H1 (cell line): Measurements from ENCODE around the gene MTMR8. TPM values are rescaled to one million over a fixed set of nuclear protein-coding genes. Genes with fewer than 3 reads are reported as not detected.

Experiments
- CTCF ChIA-PET: fragments of 300-600 bp; sonication (Branson Sonifier 250); formaldehyde crosslinking; loops from one replicate; lab custom pipeline; 2021; ENCODE audit not compliant: partially characterized antibody; lab: Charles Lee
- POLR2A ChIA-PET: fragments of 300-600 bp; sonication (Branson Sonifier 250); formaldehyde crosslinking; loops from one replicate; lab custom pipeline; 2021; ENCODE audit warnings: inconsistent platforms; ENCODE audit not compliant: partially characterized antibody; lab: Charles Lee
- DNase-seq, 2 experiments: peaks; one replicate each; pipeline versions ENCODE4 v3.0.0 to v3.0.0-alpha.2; 2010 to 2022; ENCODE audit warnings: low spot score in 2 of 2, low read depth in 1 of 2, mixed read lengths in 1 of 2
- FAIRE-seq: peaks from 2 replicates; lab custom pipeline; 2011; peaks lifted over from hg19 to GRCh38; lab: Jason Lieb, UNC
- H2AFZ ChIP-seq: 2 replicates; pipeline ENCODE4 v1.8.1; 2012; ENCODE audit warnings: low read length, inconsistent platforms
- H2AK5ac ChIP-seq: 2 replicates; pipeline ENCODE4 v1.6.1; 2013; ENCODE audit warnings: low read depth, low read length
- H2BK120ac ChIP-seq: replicated peaks from 2 replicates; pipeline ENCODE3; 2013; ENCODE audit warnings: low read depth, low read length, inconsistent platforms
- H2BK12ac ChIP-seq: 2 replicates; pipeline ENCODE4 v1.6.1; 2013; ENCODE audit warnings: low read depth, low read length
- H2BK15ac ChIP-seq: 2 replicates; pipeline ENCODE4 v1.6.1; 2013; ENCODE audit warnings: low read length
- H2BK20ac ChIP-seq: 2 replicates; pipeline ENCODE4 v1.6.1; 2013; ENCODE audit warnings: low read length
- H2BK5ac ChIP-seq: 2 replicates; pipeline ENCODE4 v1.6.1; 2013; ENCODE audit warnings: low read depth, low read length
- H3K14ac ChIP-seq: 2 replicates; pipeline ENCODE4 v1.6.1; 2013; ENCODE audit warnings: inconsistent platforms; ENCODE audit not compliant: insufficient read length
- H3K18ac ChIP-seq: 2 replicates; pipeline ENCODE4 v1.6.1; 2013; ENCODE audit warnings: low read length; ENCODE audit errors: extremely low read depth
- H3K23ac ChIP-seq: 2 replicates; pipeline ENCODE4 v1.6.1; 2013; ENCODE audit warnings: inconsistent platforms; ENCODE audit not compliant: insufficient read length
- H3K23me2 ChIP-seq: 2 replicates; pipeline ENCODE4 v1.6.1; 2013; ENCODE audit warnings: low read depth, low read length
- H3K27ac ChIP-seq: 2 replicates; pipeline ENCODE4 v1.6.1; 2011; ENCODE audit warnings: low read depth, low read length, inconsistent platforms
- H3K27me3 ChIP-seq, 4 experiments: replicated peaks in 1 of 4; 1 replicate in 1 of 4; 2 replicates in 3 of 4; pipeline versions ENCODE4 v1.6.1 to v1.8.1; 2011 to 2013; ENCODE audit warnings: low read length in 3 of 4, mild to moderate bottlenecking in 3 of 4, inconsistent platforms in 2 of 4, mixed read lengths in 2 of 4, moderate library complexity in 1 of 4; ENCODE audit not compliant: control insufficient read depth in 3 of 4, insufficient read depth in 3 of 4; ENCODE audit errors: extremely low read depth in 1 of 4
- H3K36me3 ChIP-seq, 4 experiments: 2 replicates each; pipeline versions ENCODE4 v1.6.1 to v1.8.1; 2011 to 2013; ENCODE audit warnings: mild to moderate bottlenecking in 4 of 4, low read length in 3 of 4, moderate library complexity in 2 of 4, control low read depth in 1 of 4, inconsistent platforms in 1 of 4; ENCODE audit not compliant: insufficient read depth in 4 of 4, control insufficient read depth in 2 of 4
- H3K4ac ChIP-seq: replicated peaks from 2 replicates; pipeline ENCODE3; 2013; ENCODE audit warnings: low read length, low read depth, mixed read lengths, inconsistent platforms; ENCODE audit not compliant: insufficient read length
- H3K4me1 ChIP-seq, 4 experiments: replicated peaks in 1 of 4; 1 replicate in 1 of 4; 2 replicates in 3 of 4; pipeline versions ENCODE4 v1.6.1 to v1.8.1; 2011 to 2013; ENCODE audit warnings: low read length in 3 of 4, inconsistent platforms in 2 of 4, mixed read lengths in 1 of 4; ENCODE audit not compliant: insufficient read depth in 4 of 4, control insufficient read depth in 3 of 4
- H3K4me2 ChIP-seq, 2 experiments: 2 replicates each; pipeline versions ENCODE4 v1.6.1 to v1.8.1; 2011 to 2013; ENCODE audit warnings: low read depth in 2 of 2, low read length in 2 of 2, control low read depth in 1 of 2, inconsistent platforms in 1 of 2, mild to moderate bottlenecking in 1 of 2; ENCODE audit not compliant: insufficient read depth in 1 of 2
- H3K4me3 ChIP-seq, 4 experiments: fragments of 200-600, 300-600 bp in 1 of 4; sonication (generic), shearing (Covaris generic), sonication (Bioruptor Twin) in 1 of 4; 2 replicates each; pipeline versions ENCODE4 v1.5.1 to v1.8.1; 2011 to 2016; ENCODE audit warnings: low read length in 4 of 4, low read depth in 3 of 4, control low read depth in 2 of 4, inconsistent platforms in 2 of 4, mild to moderate bottlenecking in 2 of 4, mixed read lengths in 1 of 4, moderate library complexity in 1 of 4; ENCODE audit not compliant: insufficient read depth in 2 of 4; ENCODE audit errors: extremely low read depth in 1 of 4
- H3K56ac ChIP-seq: replicated peaks from 2 replicates; pipeline ENCODE3; 2013; ENCODE audit warnings: low read depth, mild to moderate bottlenecking, mixed read lengths, low read length, inconsistent platforms; ENCODE audit not compliant: insufficient read length
- H3K79me1 ChIP-seq: 2 replicates; pipeline ENCODE4 v1.6.1; 2013; ENCODE audit warnings: low read depth, low read length, control low read depth
- H3K79me2 ChIP-seq, 2 experiments: 2 replicates each; pipeline versions ENCODE4 v1.6.1 to v1.8.1; 2012 to 2013; ENCODE audit warnings: low read length in 2 of 2, mild to moderate bottlenecking in 2 of 2, inconsistent platforms in 1 of 2; ENCODE audit not compliant: insufficient read depth in 2 of 2, control insufficient read depth in 1 of 2
- H3K9ac ChIP-seq, 4 experiments: replicated peaks in 1 of 4; 1 replicate in 1 of 4; 2 replicates in 3 of 4; pipeline versions ENCODE4 v1.6.1 to v1.8.1; 2011 to 2013; ENCODE audit warnings: low read depth in 3 of 4, low read length in 3 of 4, control low read depth in 2 of 4, mild to moderate bottlenecking in 2 of 4, moderate library complexity in 2 of 4, inconsistent platforms in 1 of 4; ENCODE audit errors: extremely low read depth in 1 of 4
- H3K9me3 ChIP-seq, 2 experiments: 2 replicates each; pipeline versions ENCODE4 v1.6.1 to v1.8.1; 2012 to 2013; ENCODE audit warnings: mild to moderate bottlenecking in 2 of 2, moderate library complexity in 2 of 2, control low read depth in 1 of 2, inconsistent platforms in 1 of 2, low read depth in 1 of 2, low read length in 1 of 2, mixed read lengths in 1 of 2; ENCODE audit not compliant: insufficient read depth in 2 of 2
- H4K20me1 ChIP-seq, 2 experiments: replicated peaks in 1 of 2; 2 replicates each; pipeline versions ENCODE3 to v1.8.1; 2011 to 2013; ENCODE audit warnings: inconsistent platforms in 2 of 2, low read length in 2 of 2, mild to moderate bottlenecking in 1 of 2; ENCODE audit not compliant: insufficient read depth in 2 of 2, control insufficient read depth in 1 of 2
- H4K5ac ChIP-seq: 2 replicates; pipeline ENCODE4 v1.6.1; 2013; ENCODE audit warnings: low read length, low read depth, mixed read lengths, inconsistent platforms; ENCODE audit not compliant: insufficient read length
- H4K8ac ChIP-seq: 2 replicates; pipeline ENCODE4 v1.8.0; 2013; ENCODE audit warnings: mild to moderate bottlenecking, moderate library complexity, low read length, inconsistent platforms; ENCODE audit not compliant: insufficient read depth; ENCODE audit errors: extremely low read depth
- H4K91ac ChIP-seq: replicated peaks from 2 replicates; pipeline ENCODE3; 2013; ENCODE audit warnings: low read length, mixed read lengths, inconsistent platforms; ENCODE audit not compliant: insufficient read length
- ASH2L ChIP-seq: fragments of 200-600, 300-600 bp; sonication (generic); IDR thresholded peaks from one replicate; pipeline ENCODE4 v1.7.1; 2017; ENCODE audit warnings: low read length
- ATF3 ChIP-seq: IDR thresholded peaks from 2 replicates; pipeline ENCODE4 v1.6.1; 2011; ENCODE audit warnings: low read depth, mild to moderate bottlenecking, low read length; ENCODE audit not compliant: insufficient read depth
- BRCA1 ChIP-seq: IDR thresholded peaks from 2 replicates; pipeline ENCODE4 v1.6.1; 2012; ENCODE audit warnings: low read depth, low read length, improper control_type of control experiment
- CBX5 ChIP-seq: fragments of 300-800, 300-1000 bp; sonication (generic); IDR thresholded peaks from 2 replicates; pipeline ENCODE4 v1.7.1; 2016; ENCODE audit warnings: antibody characterized with exemption, low read length, low read depth
- CHD2 ChIP-seq: IDR thresholded peaks from 2 replicates; pipeline ENCODE4 v1.6.1; 2012; ENCODE audit warnings: low read length, improper control_type of control experiment
- EGR1 ChIP-seq: IDR thresholded peaks from 2 replicates; pipeline ENCODE4 v1.6.1; 2011; ENCODE audit warnings: low read depth, low read length, borderline replicate concordance
- FOSL1 ChIP-seq: IDR thresholded peaks from 2 replicates; pipeline ENCODE4 v1.6.1; 2011; ENCODE audit warnings: mild to moderate bottlenecking, low read depth, low read length, moderate library complexity; ENCODE audit not compliant: insufficient read depth
- MAFK ChIP-seq: IDR thresholded peaks from 2 replicates; pipeline ENCODE4 v1.6.1; 2012; ENCODE audit warnings: low read depth, mild to moderate bottlenecking, improper control_type of control experiment, low read length
- MAX ChIP-seq: IDR thresholded peaks from 2 replicates; pipeline ENCODE4 v1.6.1; 2012; ENCODE audit warnings: inconsistent platforms
- POLR2A ChIP-seq, 2 experiments: IDR thresholded peaks; 1 replicate in 1 of 2; 2 replicates in 1 of 2; pipeline ENCODE4 v1.6.1; 2011; ENCODE audit warnings: low read depth in 2 of 2, low read length in 2 of 2, mild to moderate bottlenecking in 2 of 2; ENCODE audit errors: control extremely low read depth in 1 of 2
- RBBP5 ChIP-seq: IDR thresholded peaks from 2 replicates; pipeline ENCODE4 v1.7.1; 2012; ENCODE audit warnings: low read depth, mild to moderate bottlenecking, inconsistent platforms, low read length, moderate library complexity, borderline replicate concordance
- RXRA ChIP-seq: IDR thresholded peaks from 2 replicates; pipeline ENCODE4 v1.6.1; 2011; ENCODE audit warnings: low read depth, mild to moderate bottlenecking, low read length, moderate library complexity; ENCODE audit not compliant: insufficient read depth
- SP2 ChIP-seq: IDR thresholded peaks from 2 replicates; pipeline ENCODE4 v1.6.1; 2012; ENCODE audit warnings: mild to moderate bottlenecking, low read length, inconsistent platforms
- SRF ChIP-seq: IDR thresholded peaks from 2 replicates; pipeline ENCODE4 v1.6.1; 2011; ENCODE audit warnings: mild to moderate bottlenecking, low read depth, low read length, moderate library complexity
- USF2 ChIP-seq: IDR thresholded peaks from 2 replicates; pipeline ENCODE4 v1.6.1; 2011; ENCODE audit warnings: low read length, improper control_type of control experiment
- polyA plus RNA-seq, 7 experiments: library from polyadenylated mRNA; depleted of rRNA in 3 of 7; stranded (reverse) in 5 of 7; unstranded in 2 of 7; fragments of >200 nt in 5 of 7; fragments of 200-250 nt in 2 of 7; gene quantifications; 1 replicate in 5 of 7; 2 replicates in 1 of 7; 4 replicates in 1 of 7; pipeline versions ENCODE4 v1.2.1 to v1.2.3, GENCODE V29; 2011 to 2013; ENCODE audit warnings: missing spikeins in 2 of 7, mixed read lengths in 2 of 7
- total RNA-seq: library from RNA; stranded (reverse); fragmentation: NEBNext Ultra II Directional; extraction: Animal tissue kit (Norgen Biotek cat#: 25700); gene quantifications from 2 replicates; pipeline ENCODE4 v1.2.1, GENCODE V29; 2021

The MTMR8 gene
- total and polyA plus RNA-seq, 2 of the 8 experiments (the other 6 are each of a cell fraction or from before 2014, with no cell fraction given) = 1.3 to 6.3 TPM

- CTCF ChIA-PET = no interaction called here
- no peaks in the 10 kb centered on the region for H3K79me1 ChIP-seq
- no peak overlapping the region for H2AFZ ChIP-seq
- H2AK5ac ChIP-seq = no peak overlapping the region
- no peaks in the 10 kb centered on the region for H3K27me3 ChIP-seq
- no peak overlapping the region for H4K8ac ChIP-seq
- H3K56ac ChIP-seq = no peak overlapping the region
- no peak for FAIRE-seq
- H3K14ac ChIP-seq = no peak overlapping the region
- H3K36me3 ChIP-seq = peaks cover 0 to 4% (median 0%) of the 10 kb centered on the region in 4 experiments; a peak in 1 of 8 replicates
- no peak overlapping the region for H3K9ac ChIP-seq
- no peaks in the 10 kb centered on the region for H4K20me1 ChIP-seq
- H2BK15ac ChIP-seq = no peak overlapping the region
- H3K4ac ChIP-seq = no peak overlapping the region
- no peak overlapping the region for H4K91ac ChIP-seq
- no peak overlapping the region for H3K18ac ChIP-seq
- POLR2A ChIA-PET = no interaction called here
- H4K5ac ChIP-seq = no peak overlapping the region
- H2BK12ac ChIP-seq = no peak overlapping the region
- no peak for DNase-seq
- H2BK20ac ChIP-seq = no peak overlapping the region
- H3K4me3 ChIP-seq = no peak overlapping the region
- no peak overlapping the region for H2BK5ac ChIP-seq
- H3K27ac ChIP-seq = no peak overlapping the region
- no peak overlapping the region for H3K4me2 ChIP-seq
- no peak overlapping the region for H2BK120ac ChIP-seq
- no peaks in the 10 kb centered on the region for H3K23me2 ChIP-seq
- peaks cover 8 to 12% of the 10 kb centered on the region in 2 experiments for H3K9me3 ChIP-seq
- H3K4me1 ChIP-seq = peaks cover 0 to under 1% (median 0%) of the 10 kb centered on the region in 4 experiments; a peak in 1 of 7 replicates
- no peak overlapping the region for H3K23ac ChIP-seq
- peaks cover 0 to 4% of the 10 kb centered on the region in 2 experiments; a peak in 1 of 4 replicates for H3K79me2 ChIP-seq
- TF ChIP-seq POLR2A (IDR thresholded peaks at IDR 0.05; ENCODE audit: control extremely low read depth in 1 of 2, low read depth in 2 of 2, low read length in 2 of 2) (no peak), CBX5 (no peak), SP2 (no peak), RBBP5 (no peak), ASH2L (no peak), SRF (no peak), BRCA1 (no peak), CHD2 (no peak), MAFK (no peak), FOSL1 (no peak), ATF3 (no peak), USF2 (no peak), MAX (no peak), EGR1 (no peak), RXRA (no peak)
Measured at GRCh38 chrX:64389489-64389888, 5.8 kb downstream of the MTMR8 start.
